GM23338 (cell line): ENCODE measurements around the gene FBF1. TPM values are rescaled to one million over a fixed set of nuclear protein-coding genes. Genes with fewer than 3 reads are reported as not detected.

Experiments
- ATAC-seq: fragments of 200-7000 bp; cut with Tn5 transposase; 3 replicates; pipeline ENCODE4 v1.9.1; 2020
- DNase-seq: peaks from one replicate; pipeline ENCODE4 v3.0.0-alpha.2; 2015; ENCODE audit warnings: low spot score
- H2AFZ ChIP-seq: fragments of 200-600 bp; sonication (generic); 2 replicates; pipeline ENCODE4 v1.8.0; 2016; ENCODE audit warnings: antibody characterized with exemption, mild to moderate bottlenecking, moderate library complexity
- H3F3A ChIP-seq: fragments of 200-600 bp; sonication (generic); replicated peaks from 2 replicates; pipeline ENCODE4 v1.8.0; 2017; ENCODE audit warnings: antibody characterized with exemption, mixed run types, low read depth
- H3K27ac ChIP-seq: fragments of 200-600 bp; sonication (generic); 2 replicates; pipeline ENCODE4 v1.6.1; 2016; ENCODE audit warnings: low read depth
- H3K27me3 ChIP-seq: fragments of 200-600 bp; sonication (generic); 2 replicates; pipeline ENCODE4 v1.8.0; 2016; ENCODE audit warnings: mild to moderate bottlenecking, mixed run types, moderate library complexity; ENCODE audit not compliant: insufficient read depth
- H3K36me3 ChIP-seq: fragments of 200-600 bp; sonication (generic); 2 replicates; pipeline ENCODE4 v1.8.0; 2016; ENCODE audit warnings: mild to moderate bottlenecking; ENCODE audit not compliant: insufficient read depth
- H3K4me1 ChIP-seq: fragments of 200-600 bp; sonication (generic); 2 replicates; pipeline ENCODE4 v1.8.0; 2016; ENCODE audit warnings: mild to moderate bottlenecking, moderate library complexity; ENCODE audit not compliant: insufficient read depth
- H3K4me2 ChIP-seq: fragments of 200-600 bp; sonication (generic); 2 replicates; pipeline ENCODE4 v1.7.1; 2017; ENCODE audit warnings: mixed run types
- H3K4me3 ChIP-seq: fragments of 200-600 bp; sonication (generic); 2 replicates; pipeline ENCODE4 v1.6.1; 2016; ENCODE audit warnings: mixed run types
- H3K79me2 ChIP-seq: fragments of 200-600 bp; sonication (generic); replicated peaks from 2 replicates; pipeline ENCODE4 v1.8.0; 2017; ENCODE audit warnings: mild to moderate bottlenecking; ENCODE audit not compliant: insufficient read depth
- H3K9me2 ChIP-seq: fragments of 200-600 bp; sonication (generic); 2 replicates; pipeline ENCODE4 v1.8.0; 2017; ENCODE audit not compliant: insufficient read depth
- H4K20me1 ChIP-seq: fragments of 200-600 bp; sonication (generic); replicated peaks from 2 replicates; pipeline ENCODE4 v1.8.0; 2017; ENCODE audit warnings: mild to moderate bottlenecking; ENCODE audit not compliant: insufficient read depth
- H3K27ac Mint-ChIP-seq: 2 replicates; pipeline ENCODE4 v1.8.0; 2020; ENCODE audit warnings: inconsistent platforms, mild to moderate bottlenecking, moderate library complexity, mixed read lengths
- H3K27me3 Mint-ChIP-seq: 3 replicates; pipeline ENCODE4 v1.8.0; 2022; ENCODE audit warnings: low read depth, mild to moderate bottlenecking, moderate library complexity, mixed read lengths, inconsistent platforms; ENCODE audit not compliant: insufficient read depth, poor library complexity
- H3K36me3 Mint-ChIP-seq: 3 replicates; pipeline ENCODE4 v1.8.0; 2021; ENCODE audit warnings: low read depth, mild to moderate bottlenecking, inconsistent platforms, moderate library complexity, mixed read lengths
- H3K4me1 Mint-ChIP-seq: 3 replicates; pipeline ENCODE4 v1.8.0; 2020; ENCODE audit warnings: mild to moderate bottlenecking, inconsistent platforms, mixed read lengths
- H3K4me3 Mint-ChIP-seq: 3 replicates; pipeline ENCODE4 v1.8.0; 2021; ENCODE audit warnings: moderate library complexity, mild to moderate bottlenecking, inconsistent platforms, mixed read lengths
- H3K9me3 Mint-ChIP-seq: 3 replicates; pipeline ENCODE4 v1.8.0; 2020; ENCODE audit warnings: moderate library complexity, mild to moderate bottlenecking, inconsistent platforms, mixed read lengths
- EZH2 ChIP-seq: fragments of 200-600 bp; sonication (generic); IDR thresholded peaks from one replicate; pipeline ENCODE4 v1.8.0; 2017; ENCODE audit warnings: antibody characterized with exemption, mild to moderate bottlenecking, low read depth; ENCODE audit not compliant: unreplicated experiment
- EZH2phosphoT487 ChIP-seq: fragments of 200-600 bp; sonication (generic); IDR thresholded peaks from one replicate; pipeline ENCODE4 v1.8.1; 2018; ENCODE audit warnings: antibody characterized with exemption; ENCODE audit not compliant: unreplicated experiment
- NANOG ChIP-seq: IDR thresholded peaks from 2 replicates; pipeline ENCODE4 v1.6.1; 2016; ENCODE audit warnings: antibody characterized with exemption, borderline replicate concordance
- POLR2AphosphoS5 ChIP-seq: IDR thresholded peaks from 2 replicates; pipeline ENCODE4 v1.6.1; 2016; ENCODE audit warnings: antibody characterized with exemption, low read depth
- ZNF331 ChIP-seq: fragments of 250-450 bp; sonication (Bioruptor Pico); IDR thresholded peaks from 2 replicates; pipeline ENCODE4 v1.5.0; 2020; ENCODE audit warnings: low read depth, mild to moderate bottlenecking, moderate library complexity
- polyA plus RNA-seq: library from polyadenylated mRNA; unstranded; fragments of >200 nt; fragmentation: Nextera tagmentation; extraction: Ambion mirVana; gene quantifications from 2 replicates; pipeline ENCODE4 v1.2.1, GENCODE V29; 2016
- total RNA-seq: library from RNA; depleted of rRNA; stranded (reverse); fragments of >200 nt; shearing (Covaris generic); gene quantifications from 2 replicates; pipeline ENCODE4 v1.2.3, GENCODE V29; 2014
- TF ChIP-seq, protein P1 (sequence below), 2 experiments: fragments of 200-600 bp in 1 of 2; sonication (generic) in 1 of 2; conservative IDR thresholded peaks; 2 replicates each; pipeline versions ENCODE4 v1.5.1 to v1.6.1; 2016 to 2017; ENCODE audit warnings: antibody characterized with exemption in 2 of 2, low read depth in 2 of 2, mild to moderate bottlenecking in 2 of 2, moderate library complexity in 1 of 2
- TF ChIP-seq, protein P2 (sequence below): IDR thresholded peaks from one replicate; pipeline ENCODE4 v1.6.1; 2018; ENCODE audit warnings: antibody characterized with exemption; ENCODE audit not compliant: unreplicated experiment

The FBF1 gene
- total and polyA plus RNA-seq, 2 experiments from 2014 or later, result 8.8 to 11.8 TPM

DNA sequence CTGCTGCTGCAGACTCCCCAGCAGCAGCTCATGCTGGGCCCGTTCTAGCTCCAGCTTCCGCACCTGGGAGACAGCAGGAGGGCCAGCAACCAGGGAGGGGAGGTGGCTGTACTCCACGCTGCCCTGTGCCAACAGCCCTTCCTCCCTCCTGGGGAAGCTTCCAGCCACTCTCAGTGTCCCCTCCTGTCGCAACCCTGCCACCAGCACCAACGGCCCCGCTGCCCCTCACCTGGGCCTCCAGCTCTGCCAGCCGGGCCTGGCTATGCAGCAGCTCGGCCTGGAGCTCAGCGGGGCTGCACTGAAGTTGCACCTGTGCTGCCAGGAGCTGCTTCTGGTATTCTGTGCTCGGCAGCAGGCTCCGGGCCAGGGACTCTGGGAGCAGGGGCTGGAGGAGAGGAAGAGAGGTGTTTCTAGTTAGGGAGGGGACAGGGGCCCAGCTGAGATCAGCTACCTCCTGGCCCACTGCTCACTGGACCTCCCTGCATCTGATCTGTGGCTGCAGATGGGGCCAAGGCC is 20.7 kb downstream of the FBF1 start (continued):
- TF ChIP-seq, protein P1, sequence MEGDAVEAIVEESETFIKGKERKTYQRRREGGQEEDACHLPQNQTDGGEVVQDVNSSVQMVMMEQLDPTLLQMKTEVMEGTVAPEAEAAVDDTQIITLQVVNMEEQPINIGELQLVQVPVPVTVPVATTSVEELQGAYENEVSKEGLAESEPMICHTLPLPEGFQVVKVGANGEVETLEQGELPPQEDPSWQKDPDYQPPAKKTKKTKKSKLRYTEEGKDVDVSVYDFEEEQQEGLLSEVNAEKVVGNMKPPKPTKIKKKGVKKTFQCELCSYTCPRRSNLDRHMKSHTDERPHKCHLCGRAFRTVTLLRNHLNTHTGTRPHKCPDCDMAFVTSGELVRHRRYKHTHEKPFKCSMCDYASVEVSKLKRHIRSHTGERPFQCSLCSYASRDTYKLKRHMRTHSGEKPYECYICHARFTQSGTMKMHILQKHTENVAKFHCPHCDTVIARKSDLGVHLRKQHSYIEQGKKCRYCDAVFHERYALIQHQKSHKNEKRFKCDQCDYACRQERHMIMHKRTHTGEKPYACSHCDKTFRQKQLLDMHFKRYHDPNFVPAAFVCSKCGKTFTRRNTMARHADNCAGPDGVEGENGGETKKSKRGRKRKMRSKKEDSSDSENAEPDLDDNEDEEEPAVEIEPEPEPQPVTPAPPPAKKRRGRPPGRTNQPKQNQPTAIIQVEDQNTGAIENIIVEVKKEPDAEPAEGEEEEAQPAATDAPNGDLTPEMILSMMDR (conservative IDR thresholded peaks at IDR 0.05; ENCODE audit: low read depth in 2 of 2), result no peak
- TF ChIP-seq, protein P2, sequence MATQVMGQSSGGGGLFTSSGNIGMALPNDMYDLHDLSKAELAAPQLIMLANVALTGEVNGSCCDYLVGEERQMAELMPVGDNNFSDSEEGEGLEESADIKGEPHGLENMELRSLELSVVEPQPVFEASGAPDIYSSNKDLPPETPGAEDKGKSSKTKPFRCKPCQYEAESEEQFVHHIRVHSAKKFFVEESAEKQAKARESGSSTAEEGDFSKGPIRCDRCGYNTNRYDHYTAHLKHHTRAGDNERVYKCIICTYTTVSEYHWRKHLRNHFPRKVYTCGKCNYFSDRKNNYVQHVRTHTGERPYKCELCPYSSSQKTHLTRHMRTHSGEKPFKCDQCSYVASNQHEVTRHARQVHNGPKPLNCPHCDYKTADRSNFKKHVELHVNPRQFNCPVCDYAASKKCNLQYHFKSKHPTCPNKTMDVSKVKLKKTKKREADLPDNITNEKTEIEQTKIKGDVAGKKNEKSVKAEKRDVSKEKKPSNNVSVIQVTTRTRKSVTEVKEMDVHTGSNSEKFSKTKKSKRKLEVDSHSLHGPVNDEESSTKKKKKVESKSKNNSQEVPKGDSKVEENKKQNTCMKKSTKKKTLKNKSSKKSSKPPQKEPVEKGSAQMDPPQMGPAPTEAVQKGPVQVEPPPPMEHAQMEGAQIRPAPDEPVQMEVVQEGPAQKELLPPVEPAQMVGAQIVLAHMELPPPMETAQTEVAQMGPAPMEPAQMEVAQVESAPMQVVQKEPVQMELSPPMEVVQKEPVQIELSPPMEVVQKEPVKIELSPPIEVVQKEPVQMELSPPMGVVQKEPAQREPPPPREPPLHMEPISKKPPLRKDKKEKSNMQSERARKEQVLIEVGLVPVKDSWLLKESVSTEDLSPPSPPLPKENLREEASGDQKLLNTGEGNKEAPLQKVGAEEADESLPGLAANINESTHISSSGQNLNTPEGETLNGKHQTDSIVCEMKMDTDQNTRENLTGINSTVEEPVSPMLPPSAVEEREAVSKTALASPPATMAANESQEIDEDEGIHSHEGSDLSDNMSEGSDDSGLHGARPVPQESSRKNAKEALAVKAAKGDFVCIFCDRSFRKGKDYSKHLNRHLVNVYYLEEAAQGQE, result no peak
- no peak for TF ChIP-seq NANOG
- no peak for TF ChIP-seq EZH2
- no peak for TF ChIP-seq ZNF331 (CRISPR knock-in tag)
- no peak for TF ChIP-seq POLR2AphosphoS5
- TF ChIP-seq EZH2phosphoT487, result no peak

DNA sequence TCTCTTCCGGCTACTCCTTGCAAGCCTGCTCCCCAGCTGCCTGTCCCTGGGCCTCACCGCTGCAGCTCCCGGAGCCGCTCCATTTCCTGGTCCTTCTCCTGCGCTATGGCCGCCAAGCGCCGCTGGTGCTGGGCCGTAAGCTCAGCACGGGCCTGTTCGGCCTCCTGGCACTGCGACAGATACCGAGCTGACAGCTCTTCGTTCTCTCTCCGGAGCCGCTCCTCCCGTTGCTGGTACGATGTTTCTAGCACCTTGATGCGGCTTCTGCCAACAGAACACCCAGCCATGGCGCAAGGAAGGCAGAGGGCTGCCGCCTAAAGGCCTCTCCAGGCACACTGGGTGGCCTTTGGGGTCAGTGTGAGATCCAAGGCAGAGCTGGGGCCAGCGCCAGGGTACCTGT is 21.2 kb downstream of the FBF1 start:
- peaks cover 13% of the 10 kb centered on the region for H3K27me3 Mint-ChIP-seq
- Histone ChIP-seq H4K20me1 (no peaks in the 10 kb centered on the region), H3K36me3 (no peaks in the 10 kb centered on the region), H3K9me2 (no peaks in the 10 kb centered on the region), H3K4me3 (no peak overlapping the region), H3K79me2 (no peaks in the 10 kb centered on the region), H3K4me1 (no peaks in the 10 kb centered on the region; the same call in 1 of the 2 replicates), H3F3A (no peaks in the 10 kb centered on the region), H3K27me3 (no peaks in the 10 kb centered on the region), H3K27ac (no peak overlapping the region), H2AFZ (no peak overlapping the region), H3K4me2 (no peak overlapping the region)
- TF ChIP-seq EZH2phosphoT487 (no peak), ZNF331 (CRISPR knock-in tag) (no peak), NANOG (no peak), EZH2 (no peak), POLR2AphosphoS5 (no peak)
- ATAC-seq (no peak), DNase-seq (no peak)
- no peaks in the 10 kb centered on the region for H3K9me3 Mint-ChIP-seq
- H3K36me3 Mint-ChIP-seq, result peaks cover 7% of the 10 kb centered on the region
- H3K4me1 Mint-ChIP-seq, result no peaks in the 10 kb centered on the region
- no peak overlapping the region for H3K4me3 Mint-ChIP-seq
- no peak overlapping the region; the same call in 1 of the 2 replicates for H3K27ac Mint-ChIP-seq
